ENCODE results near the gene VPS37B. TPM values are rescaled to one million over a fixed set of nuclear protein-coding genes. Genes with fewer than 3 reads are reported as not detected.

The VPS37B gene
- total and polyA plus RNA-seq, 2 of the 8 experiments (the other 6 are each of a cell fraction or from before 2014, with no cell fraction given), result 11.9 to 15.7 TPM

DNA sequence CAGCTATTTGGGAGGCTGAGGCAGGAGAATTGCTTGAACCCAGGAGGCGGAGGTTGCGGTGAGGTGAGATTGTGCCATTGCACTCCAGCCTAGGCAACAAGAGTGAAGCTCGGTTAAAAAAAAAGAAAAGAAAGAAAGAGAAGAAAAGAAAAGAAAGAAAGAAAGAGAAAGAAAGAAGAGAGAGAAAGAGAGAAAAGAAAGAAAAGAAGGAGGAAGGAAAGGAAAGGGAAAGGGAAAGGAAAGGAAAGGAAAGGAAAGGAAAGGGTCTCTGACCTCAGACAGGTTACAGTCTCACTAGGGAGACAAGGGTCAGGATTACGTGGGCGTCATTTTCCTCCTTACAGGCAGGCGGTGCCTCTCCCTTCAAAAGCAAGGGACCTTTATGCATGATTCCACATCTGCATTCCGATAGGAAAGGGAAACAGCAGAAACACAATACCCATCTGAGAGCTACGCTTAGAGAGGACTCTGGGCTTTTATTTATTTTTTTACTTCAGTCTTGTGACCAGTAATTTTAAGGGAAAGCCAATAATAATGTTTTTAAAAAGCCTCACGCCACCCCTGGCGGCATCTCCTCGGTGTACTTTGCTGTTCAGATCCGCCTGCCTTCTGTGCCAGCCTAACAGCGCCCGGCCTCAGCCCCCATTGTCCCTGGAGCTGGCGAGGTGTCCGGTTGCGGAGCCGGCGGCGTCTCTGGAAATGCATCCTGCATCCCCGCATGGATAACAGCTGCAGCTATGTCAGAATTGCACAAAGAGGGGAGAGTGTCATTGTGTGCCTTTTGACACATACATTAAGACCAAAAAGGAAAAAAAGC, 61.6 kb downstream of the VPS37B start (continued):
- TF ChIP-seq POLR2AphosphoS5 (IDR thresholded peaks at IDR 0.05; ENCODE audit: low read depth, low read length) (no peak), SP1 (IDR thresholded peaks at IDR 0.05; ENCODE audit: low read depth, low read length) (no peak), SUZ12 (IDR thresholded peaks at IDR 0.05; ENCODE audit: low read length) (no peak), BRCA1 (IDR thresholded peaks at IDR 0.05; ENCODE audit: low read depth, low read length) (no peak), EGR1 (IDR thresholded peaks at IDR 0.05; ENCODE audit: borderline replicate concordance, low read depth, low read length) (peak; percentile 97), SIN3A (conservative IDR thresholded peaks at IDR 0.05 in 1 of 2, IDR thresholded peaks at IDR 0.05 in 1 of 2; ENCODE audit: low read depth in 1 of 2, low read length in 2 of 2) (peak; percentile 44 to 89; a peak in 1 of 4 replicates), FOSL1 (IDR thresholded peaks at IDR 0.05; ENCODE audit: insufficient read depth, low read depth, low read length) (no peak)

Data from H1 (cell line).